Lower lobe of right lung (tissue), 2 donors: ENCODE data around the gene HES5. TPM values are rescaled to one million over a fixed set of nuclear protein-coding genes. Genes with fewer than 3 reads are reported as not detected.

Experiments used
- ATAC-seq, 2 donors: fragments of 200-7000 bp; cut with Tn5 transposase; one replicate each; pipeline ENCODE4 v1.9.1; 2020 to 2022; ENCODE audit warnings: mild to moderate bottlenecking in 2 of 2, moderate library complexity in 2 of 2
- DNase-seq: peaks from one replicate; pipeline ENCODE4 v3.0.0-alpha.2; 2020
- H3K27ac ChIP-seq: fragments of 200-600 bp; one replicate; pipeline ENCODE4 v1.8.0; 2022
- H3K27me3 ChIP-seq: fragments of 200-600 bp; one replicate; pipeline ENCODE4 v1.8.0; 2022; ENCODE audit warnings: low read depth
- H3K36me3 ChIP-seq: fragments of 200-600 bp; one replicate; pipeline ENCODE4 v1.8.0; 2022; ENCODE audit warnings: mild to moderate bottlenecking
- H3K4me1 ChIP-seq: fragments of 200-600 bp; one replicate; pipeline ENCODE4 v1.8.0; 2022
- H3K4me3 ChIP-seq: fragments of 200-600 bp; one replicate; pipeline ENCODE4 v1.8.0; 2022; ENCODE audit warnings: mild to moderate bottlenecking
- H3K9me3 ChIP-seq: fragments of 200-600 bp; one replicate; pipeline ENCODE4 v1.8.0; 2022
- CTCF ChIP-seq: fragments of 200-600 bp; IDR thresholded peaks from one replicate; pipeline ENCODE4 v1.8.0; 2022; ENCODE audit warnings: antibody characterized with exemption, mild to moderate bottlenecking
- intact Hi-C: fragments of 100-400 bp; cut with DNase I; formaldehyde crosslinking; loops from one replicate; pipeline ENCODE4 v1.11.0; 2022
- total RNA-seq: library from RNA; stranded (reverse); fragmentation: NEBNext Ultra II Directional; extraction: Animal tissue kit (Norgen Biotek cat#: 25700); gene quantifications from one replicate; pipeline ENCODE4 v1.2.1, GENCODE V29; 2021
- donor health status: DM: no; HTN: yes; CAD: no; lungs with severe emphysema.

HES5 gene
- total RNA-seq, 1 donor from 2014 or later, result 1.5 TPM

- intact Hi-C loops, result no loop called here
- Histone ChIP-seq H3K4me3 (no peak overlapping the region), H3K36me3 (peaks cover 97% of the 10 kb centered on the region), H3K4me1 (no peaks in the 10 kb centered on the region), H3K27ac (no peak overlapping the region), H3K9me3 (no peaks in the 10 kb centered on the region), H3K27me3 (no peaks in the 10 kb centered on the region)
- no peak for TF ChIP-seq CTCF
- ATAC-seq (no peak), DNase-seq (no peak)
These were observed 14.3 kb downstream of the HES5 start for GRCh38 chr1:2515763-2516080.

GRCh38 chr1:2514863-2515762 is 14.9 kb downstream of the HES5 start:
- ATAC-seq, result no peak
- TF ChIP-seq CTCF, result no peak
- Histone ChIP-seq H3K4me3 (no peak overlapping the region), H3K36me3 (peaks cover 97% of the 10 kb centered on the region), H3K27me3 (no peaks in the 10 kb centered on the region), H3K4me1 (no peaks in the 10 kb centered on the region), H3K27ac (no peak overlapping the region), H3K9me3 (no peaks in the 10 kb centered on the region)
- DNase-seq, result no peak
- intact Hi-C loops, result no loop called here

- no peaks in the 10 kb centered on the region for H3K27me3 ChIP-seq
- no peak for DNase-seq
- H3K9me3 ChIP-seq, result no peaks in the 10 kb centered on the region
- intact Hi-C loops, result no loop called here
- H3K4me3 ChIP-seq, result no peak overlapping the region
- H3K27ac ChIP-seq, result no peak overlapping the region
- TF ChIP-seq CTCF, result no peak
- peaks cover 97% of the 10 kb centered on the region for H3K36me3 ChIP-seq
- ATAC-seq, result no peak
- no peaks in the 10 kb centered on the region for H3K4me1 ChIP-seq
These were observed 16.0 kb downstream of the HES5 start for GRCh38 chr1:2513939-2514652.

GRCh38 chr1:2512862-2513421 is 17.1 kb downstream of the HES5 start:
- H3K27ac ChIP-seq, result no peak overlapping the region
- H3K36me3 ChIP-seq, result peaks cover 97% of the 10 kb centered on the region
- intact Hi-C loops, result no loop called here
- no peak for DNase-seq
- H3K27me3 ChIP-seq, result no peaks in the 10 kb centered on the region
- H3K9me3 ChIP-seq, result no peaks in the 10 kb centered on the region
- no peak for ATAC-seq
- no peaks in the 10 kb centered on the region for H3K4me1 ChIP-seq
- no peak for TF ChIP-seq CTCF
- H3K4me3 ChIP-seq, result no peak overlapping the region

GRCh38 chr1:2510366-2511155 is 19.5 kb downstream of the HES5 start:
- no peak overlapping the region for H3K4me3 ChIP-seq
- DNase-seq, result no peak
- no peak for TF ChIP-seq CTCF
- no peaks in the 10 kb centered on the region for H3K9me3 ChIP-seq
- intact Hi-C loops, result no loop called here
- peaks cover 78% of the 10 kb centered on the region for H3K36me3 ChIP-seq
- no peak for ATAC-seq
- H3K27me3 ChIP-seq, result no peaks in the 10 kb centered on the region
- no peak overlapping the region for H3K27ac ChIP-seq
- H3K4me1 ChIP-seq, result peaks cover 7% of the 10 kb centered on the region
